Smooth muscle cell (in vitro differentiated cells): ENCODE results near the gene TIMM13. TPM values are rescaled to one million over a fixed set of nuclear protein-coding genes. Genes with fewer than 3 reads are reported as not detected.
"Not testable (repeated sequence)": the region's sequence is repeated elsewhere in the genome, so short reads cannot be mapped to it uniquely, and the experiment has no call there.

Experiments
- DNase-seq: peaks from one replicate; lab custom pipeline; 2025; ENCODE audit not compliant: unreplicated experiment; lab: John Stamatoyannopoulos, UW
- H2AFZ ChIP-seq: fragments of 200-600 bp; sonication (generic); 2 replicates; pipeline ENCODE4 v1.6.0; 2016; ENCODE audit warnings: antibody characterized with exemption, low read depth, mild to moderate bottlenecking
- H3F3A ChIP-seq: fragments of 200-600 bp; sonication (generic); 2 replicates; pipeline ENCODE4 v1.6.0; 2017; ENCODE audit warnings: antibody characterized with exemption, low read depth
- H3K27ac ChIP-seq: fragments of 200-600 bp; sonication (generic); 2 replicates; pipeline ENCODE4 v1.5.1; 2016; ENCODE audit warnings: low read depth, mild to moderate bottlenecking
- H3K27me3 ChIP-seq: fragments of 200-600 bp; sonication (generic); 2 replicates; pipeline ENCODE4 v1.6.1; 2016; ENCODE audit warnings: low read depth, mild to moderate bottlenecking
- H3K36me3 ChIP-seq: fragments of 200-600 bp; sonication (generic); 2 replicates; pipeline ENCODE4 v1.5.1; 2016; ENCODE audit warnings: low read depth
- H3K4me1 ChIP-seq: fragments of 200-600 bp; sonication (generic); 2 replicates; pipeline ENCODE4 v1.5.1; 2016; ENCODE audit warnings: low read depth
- H3K4me2 ChIP-seq: fragments of 200-600 bp; sonication (generic); 2 replicates; pipeline ENCODE4 v1.6.0; 2016; ENCODE audit warnings: mild to moderate bottlenecking
- H3K4me3 ChIP-seq: fragments of 200-600 bp; sonication (generic); 2 replicates; pipeline ENCODE4 v1.5.1; 2016; ENCODE audit warnings: mild to moderate bottlenecking
- H3K79me2 ChIP-seq: fragments of 200-600 bp; sonication (generic); 2 replicates; pipeline ENCODE4 v1.6.0; 2016; ENCODE audit warnings: low read depth, mild to moderate bottlenecking
- H3K9ac ChIP-seq: fragments of 200-600 bp; sonication (generic); 2 replicates; pipeline ENCODE4 v1.6.0; 2016; ENCODE audit warnings: low read depth
- H3K9me3 ChIP-seq: fragments of 200-600 bp; sonication (generic); replicated peaks from 2 replicates; pipeline ENCODE4 v1.5.1; 2016; ENCODE audit warnings: low read depth
- H4K20me1 ChIP-seq: fragments of 200-600 bp; sonication (generic); 2 replicates; pipeline ENCODE4 v1.6.0; 2016; ENCODE audit warnings: low read depth
- CTCF ChIP-seq: fragments of 200-600 bp; sonication (generic); IDR thresholded peaks from 2 replicates; pipeline ENCODE4 v1.5.1; 2017; ENCODE audit warnings: borderline replicate concordance, mild to moderate bottlenecking, antibody characterized with exemption; ENCODE audit not compliant: insufficient read depth, poor library complexity, severe bottlenecking
- WGBS: methylation state at CpG from one replicate; pipeline ENCODE4 v1.1.7; 2016; ENCODE audit warnings: low lambda C conversion rate; 5-methylcytosine and 5-hydroxymethylcytosine counted together
- polyA plus RNA-seq: library from polyadenylated mRNA; unstranded; fragments of >200 nt; fragmentation: Nextera tagmentation; extraction: Ambion mirVana; gene quantifications from 2 replicates; pipeline ENCODE4 v1.2.1, GENCODE V29; 2016
- total RNA-seq: library from RNA; depleted of rRNA; stranded (reverse); fragments of >200 nt; gene quantifications from 2 replicates; pipeline ENCODE4 v1.2.3, GENCODE V29; 2014

The TIMM13 gene
- total and polyA plus RNA-seq, 2 experiments from 2014 or later: 20.0 to 107 TPM

- H3K79me2 ChIP-seq: peaks cover 26% of the 10 kb centered on the region
- no peaks in the 10 kb centered on the region for H3K27me3 ChIP-seq
- peak overlapping the region; percentile 80 for H3K9ac ChIP-seq
- H3K4me1 ChIP-seq: peaks cover 5% of the 10 kb centered on the region
- no peaks in the 10 kb centered on the region for H3K9me3 ChIP-seq
- DNase-seq: no peak
- peaks cover 26% of the 10 kb centered on the region for H3F3A ChIP-seq
- TF ChIP-seq CTCF: peak; percentile 2
- H3K4me2 ChIP-seq: peak overlapping the region; percentile 85
- no peaks in the 10 kb centered on the region for H3K36me3 ChIP-seq
- H4K20me1 ChIP-seq: peaks cover 30% of the 10 kb centered on the region
- H2AFZ ChIP-seq: no peak overlapping the region
- WGBS: 2% methylated on average over 41 of the region's 45 CpGs
- H3K27ac ChIP-seq: peak overlapping the region; percentile 96
- H3K4me3 ChIP-seq: peak overlapping the region; percentile 99
These were observed 47.8 kb upstream of the TIMM13 start for GRCh38 chr19:2475018-2475701.

GRCh38 chr19:2474232-2475017 is 47.0 kb upstream of the TIMM13 start:
- Histone ChIP-seq H3K27me3 (no peaks in the 10 kb centered on the region), H3K36me3 (no peaks in the 10 kb centered on the region), H3K79me2 (peaks cover 26% of the 10 kb centered on the region), H3F3A (peaks cover 19% of the 10 kb centered on the region), H3K9me3 (no peaks in the 10 kb centered on the region), H4K20me1 (peaks cover 30% of the 10 kb centered on the region), H3K4me3 (peak overlapping the region; percentile 99), H3K4me2 (peak overlapping the region; percentile 85), H3K4me1 (peaks cover 5% of the 10 kb centered on the region), H3K27ac (peak overlapping the region; percentile 96), H3K9ac (peak overlapping the region; percentile 80), H2AFZ (no peak overlapping the region)
- peak; percentile 98 for TF ChIP-seq CTCF
- 15% methylated on average over 43 of the region's 60 CpGs for WGBS
- peak; percentile 91 for DNase-seq

GRCh38 chr19:2469915-2470200 is 42.5 kb upstream of the TIMM13 start:
- H3K27me3 ChIP-seq, H3K4me3 ChIP-seq, H3F3A ChIP-seq, H3K9ac ChIP-seq, H3K36me3 ChIP-seq, H3K9me3 ChIP-seq, H4K20me1 ChIP-seq, H2AFZ ChIP-seq, H3K4me1 ChIP-seq, H3K4me2 ChIP-seq, H3K79me2 ChIP-seq, DNase-seq: not testable (repeated sequence)
- WGBS: 71% methylated on average over 8 of the region's 8 CpGs
- peak overlapping the region; percentile 79 for H3K27ac ChIP-seq

- no peak for DNase-seq
- peak overlapping the region; percentile 8 for H3K4me2 ChIP-seq
- H3F3A ChIP-seq: no peaks in the 10 kb centered on the region
- H3K4me3 ChIP-seq: no peak overlapping the region
- peak overlapping the region; percentile 79 for H3K27ac ChIP-seq
- TF ChIP-seq CTCF: no peak
- no peaks in the 10 kb centered on the region for H4K20me1 ChIP-seq
- H3K4me1 ChIP-seq: no peaks in the 10 kb centered on the region
- no peak overlapping the region for H3K9ac ChIP-seq
- H3K9me3 ChIP-seq: no peaks in the 10 kb centered on the region
- no peaks in the 10 kb centered on the region for H3K36me3 ChIP-seq
- no peaks in the 10 kb centered on the region for H3K79me2 ChIP-seq
- H2AFZ ChIP-seq: no peak overlapping the region
- WGBS: 26% methylated on average over 23 of the region's 23 CpGs
- no peaks in the 10 kb centered on the region for H3K27me3 ChIP-seq
These were observed 41.9 kb upstream of the TIMM13 start for GRCh38 chr19:2469102-2469914.
